SK-N-SH (cell line): ENCODE results near the gene SERPINB10.

Experiments
- CTCF ChIP-seq: fragments of 200-600 bp; sonication (generic); IDR thresholded peaks from 2 replicates; pipeline ENCODE4 v1.6.1; 2017; ENCODE audit warnings: antibody characterized with exemption, mild to moderate bottlenecking, moderate library complexity
- EP300 ChIP-seq, 2 experiments: IDR thresholded peaks; 2 replicates each; pipeline versions ENCODE4 v1.4.0 to v1.6.1; 2012; ENCODE audit warnings: borderline replicate concordance in 1 of 2, low read depth in 1 of 2, low read length in 1 of 2
- FOXJ3 ChIP-seq: sonication (generic); formaldehyde crosslinking; IDR thresholded peaks from 2 replicates; pipeline ENCODE4 v1.5.1; 2020; ENCODE audit warnings: mild to moderate bottlenecking, missing genetic modification reagents
- JUND ChIP-seq: IDR thresholded peaks from 2 replicates; pipeline ENCODE4 v1.4.0; 2012
- RAD21 ChIP-seq: IDR thresholded peaks from 2 replicates; pipeline ENCODE4 v1.6.1; 2012; ENCODE audit warnings: mild to moderate bottlenecking, low read length
- USF1 ChIP-seq: IDR thresholded peaks from 2 replicates; pipeline ENCODE4 v1.4.0; 2012; ENCODE audit warnings: low read depth, borderline replicate concordance

GRCh38 chr18:63909870-63910269 lies 2.1 kb downstream of the SERPINB10 start:
- no peak for TF ChIP-seq RAD21
- no peak for TF ChIP-seq EP300 (IDR thresholded peaks at IDR 0.05; ENCODE audit: borderline replicate concordance in 1 of 2, low read depth in 1 of 2, low read length in 1 of 2)
- no peak for TF ChIP-seq CTCF
- TF ChIP-seq FOXJ3 (CRISPR knock-in tag) = no peak
- no peak for TF ChIP-seq USF1
- TF ChIP-seq JUND = no peak
